Cardiac fibroblast (primary cell): ENCODE measurements around the gene MMP25.

Source experiments
- DNase-seq, 2 donors: peaks; one replicate each; pipeline versions ENCODE4 v3.0.0 to v3.0.0-alpha.2; 2010; ENCODE audit warnings: low read depth in 2 of 2
- H3K4me3 ChIP-seq, 2 donors: replicated peaks in 1 of 2; 1 replicate in 1 of 2; 2 replicates in 1 of 2; pipeline ENCODE4 v1.5.1; 2011; ENCODE audit warnings: low read depth in 2 of 2, low read length in 2 of 2, mild to moderate bottlenecking in 2 of 2, moderate library complexity in 1 of 2
- TF ChIP-seq, protein P1 (sequence below): IDR thresholded peaks from one replicate; pipeline ENCODE4 v1.5.1; 2011; ENCODE audit warnings: low read depth, mild to moderate bottlenecking, low read length, inconsistent platforms

Gene MMP25

DNA sequence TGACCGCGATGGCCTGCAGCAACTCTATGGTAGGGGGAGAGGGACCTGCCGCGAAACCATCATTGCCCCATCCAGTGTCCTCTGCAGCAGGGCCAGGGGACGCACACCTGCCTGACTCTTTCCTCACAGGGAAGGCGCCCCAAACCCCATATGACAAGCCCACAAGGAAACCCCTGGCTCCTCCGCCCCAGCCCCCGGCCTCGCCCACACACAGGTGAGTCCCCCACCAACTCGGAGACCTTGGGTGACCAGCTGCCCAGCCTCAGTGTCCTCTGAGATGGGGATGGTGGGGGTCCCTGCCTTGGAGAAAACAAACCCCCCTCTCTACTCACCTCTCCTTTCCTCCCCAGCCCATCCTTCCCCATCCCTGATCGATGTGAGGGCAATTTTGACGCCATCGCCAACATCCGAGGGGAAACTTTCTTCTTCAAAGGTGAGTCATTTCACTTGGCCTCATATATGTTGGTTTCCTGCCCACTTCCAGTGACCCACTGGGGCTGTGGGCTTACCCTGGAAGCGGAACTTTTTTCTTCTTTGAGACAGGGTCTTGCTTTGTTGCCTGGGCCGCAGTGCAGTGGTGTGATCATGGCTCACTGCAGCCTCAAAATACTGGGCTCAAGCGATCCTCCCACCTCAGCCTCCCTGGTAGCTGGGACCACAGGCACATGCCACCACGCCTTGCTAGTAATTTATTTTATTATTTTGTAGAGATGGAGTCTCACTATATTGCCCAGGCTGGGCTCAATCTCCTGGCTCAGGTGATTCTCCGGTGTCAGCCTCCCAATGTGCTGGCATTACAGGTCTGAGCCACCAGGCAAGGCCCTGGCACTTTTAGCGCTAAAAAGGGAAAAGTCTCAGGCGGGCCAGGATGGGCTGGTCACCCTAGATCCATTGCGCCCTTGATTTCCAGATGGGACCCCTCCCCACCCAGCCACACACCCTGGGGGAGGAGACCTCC lies 11.1 kb downstream of the MMP25 start:
- no peak for DNase-seq
- TF ChIP-seq, protein P1, sequence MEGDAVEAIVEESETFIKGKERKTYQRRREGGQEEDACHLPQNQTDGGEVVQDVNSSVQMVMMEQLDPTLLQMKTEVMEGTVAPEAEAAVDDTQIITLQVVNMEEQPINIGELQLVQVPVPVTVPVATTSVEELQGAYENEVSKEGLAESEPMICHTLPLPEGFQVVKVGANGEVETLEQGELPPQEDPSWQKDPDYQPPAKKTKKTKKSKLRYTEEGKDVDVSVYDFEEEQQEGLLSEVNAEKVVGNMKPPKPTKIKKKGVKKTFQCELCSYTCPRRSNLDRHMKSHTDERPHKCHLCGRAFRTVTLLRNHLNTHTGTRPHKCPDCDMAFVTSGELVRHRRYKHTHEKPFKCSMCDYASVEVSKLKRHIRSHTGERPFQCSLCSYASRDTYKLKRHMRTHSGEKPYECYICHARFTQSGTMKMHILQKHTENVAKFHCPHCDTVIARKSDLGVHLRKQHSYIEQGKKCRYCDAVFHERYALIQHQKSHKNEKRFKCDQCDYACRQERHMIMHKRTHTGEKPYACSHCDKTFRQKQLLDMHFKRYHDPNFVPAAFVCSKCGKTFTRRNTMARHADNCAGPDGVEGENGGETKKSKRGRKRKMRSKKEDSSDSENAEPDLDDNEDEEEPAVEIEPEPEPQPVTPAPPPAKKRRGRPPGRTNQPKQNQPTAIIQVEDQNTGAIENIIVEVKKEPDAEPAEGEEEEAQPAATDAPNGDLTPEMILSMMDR, result no peak
- peak overlapping the region; percentile 8 to 82 for H3K4me3 ChIP-seq

DNA sequence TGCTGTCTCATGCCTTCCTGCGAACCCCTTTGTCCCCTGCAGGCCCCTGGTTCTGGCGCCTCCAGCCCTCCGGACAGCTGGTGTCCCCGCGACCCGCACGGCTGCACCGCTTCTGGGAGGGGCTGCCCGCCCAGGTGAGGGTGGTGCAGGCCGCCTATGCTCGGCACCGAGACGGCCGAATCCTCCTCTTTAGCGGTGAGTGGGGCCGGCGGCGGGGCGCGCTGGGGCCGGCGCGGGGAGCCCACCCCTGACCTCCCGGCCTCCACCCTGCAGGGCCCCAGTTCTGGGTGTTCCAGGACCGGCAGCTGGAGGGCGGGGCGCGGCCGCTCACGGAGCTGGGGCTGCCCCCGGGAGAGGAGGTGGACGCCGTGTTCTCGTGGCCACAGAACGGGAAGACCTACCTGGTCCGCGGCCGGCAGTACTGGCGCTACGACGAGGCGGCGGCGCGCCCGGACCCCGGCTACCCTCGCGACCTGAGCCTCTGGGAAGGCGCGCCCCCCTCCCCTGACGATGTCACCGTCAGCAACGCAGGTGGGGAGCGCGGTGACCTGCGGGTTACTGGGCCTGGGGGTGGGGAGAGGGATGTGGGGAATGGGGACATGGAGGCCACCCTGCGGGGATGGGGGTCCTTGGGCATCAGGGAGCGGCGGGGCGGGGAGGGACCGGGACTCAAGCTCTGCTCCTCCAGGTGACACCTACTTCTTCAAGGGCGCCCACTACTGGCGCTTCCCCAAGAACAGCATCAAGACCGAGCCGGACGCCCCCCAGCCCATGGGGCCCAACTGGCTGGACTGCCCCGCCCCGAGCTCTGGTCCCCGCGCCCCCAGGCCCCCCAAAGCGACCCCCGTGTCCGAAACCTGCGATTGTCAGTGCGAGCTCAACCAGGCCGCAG lies 12.0 kb downstream of the MMP25 start:
- H3K4me3 ChIP-seq, result peak overlapping the region; percentile 82 to 96
- DNase-seq, result peak; percentile 39 to 43
- TF ChIP-seq, protein P1, result no peak

DNA sequence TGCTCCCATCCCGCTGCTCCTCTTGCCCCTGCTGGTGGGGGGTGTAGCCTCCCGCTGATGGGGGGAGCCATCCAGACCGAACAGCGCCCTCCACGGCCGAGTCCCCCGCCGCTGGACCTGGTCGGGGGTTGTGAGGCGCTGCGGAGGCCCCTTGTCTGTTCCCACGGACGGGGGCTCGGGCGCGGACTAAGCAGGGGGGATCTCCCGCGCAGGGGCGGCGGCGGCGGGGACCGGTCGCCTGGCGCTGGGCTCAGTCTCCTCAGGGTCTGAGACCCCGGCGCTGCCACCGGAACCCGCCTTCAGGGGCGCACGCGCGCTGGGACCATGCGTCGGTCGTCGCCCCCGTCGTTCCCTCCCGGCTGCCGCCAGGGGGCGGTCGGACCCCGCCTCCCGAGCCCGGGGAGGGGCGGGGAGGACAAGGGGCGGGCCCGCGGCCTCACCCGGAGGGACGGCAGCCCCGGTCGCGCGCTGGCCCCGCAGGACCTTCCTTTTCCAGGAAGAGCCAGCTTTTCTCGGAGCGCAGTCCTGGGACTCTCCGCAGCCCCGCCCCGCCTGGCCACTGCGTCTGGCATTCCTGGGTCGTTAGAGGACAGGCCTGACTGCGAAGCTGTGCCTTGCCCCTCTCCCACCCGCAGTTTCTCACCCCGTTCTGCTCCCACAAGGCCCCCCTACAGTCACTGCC lies 12.8 kb downstream of the MMP25 start:
- peak overlapping the region; percentile 82 to 96 for H3K4me3 ChIP-seq
- TF ChIP-seq, protein P1, result peak; percentile 46
- peak; percentile 84 to 92 for DNase-seq

DNA sequence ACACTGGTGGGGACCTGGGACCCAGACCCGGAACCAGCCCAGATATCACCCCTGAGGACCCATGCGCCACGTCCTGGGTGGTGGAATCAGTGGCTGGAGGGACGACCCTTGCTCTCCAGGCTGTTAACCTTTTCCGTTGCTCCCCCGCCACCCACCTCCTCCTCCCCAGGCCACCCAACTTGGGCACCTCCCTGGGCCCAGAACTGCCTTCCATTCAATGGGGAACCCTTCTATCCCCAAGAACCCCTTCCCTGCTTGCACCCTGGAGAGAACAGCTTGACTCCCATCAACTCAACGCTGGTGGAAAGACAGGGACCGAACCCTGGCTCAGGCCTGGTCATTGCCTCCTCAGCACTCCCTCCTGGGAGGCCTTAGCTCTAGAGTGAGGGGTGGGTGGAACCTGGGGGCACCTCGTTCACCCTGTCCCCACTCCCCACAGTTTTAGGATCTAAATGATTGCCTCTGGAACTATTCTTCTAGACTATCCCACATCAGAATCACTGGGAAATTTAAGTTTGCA lies 13.4 kb downstream of the MMP25 start:
- no peak for DNase-seq
- TF ChIP-seq, protein P1, result no peak

DNA sequence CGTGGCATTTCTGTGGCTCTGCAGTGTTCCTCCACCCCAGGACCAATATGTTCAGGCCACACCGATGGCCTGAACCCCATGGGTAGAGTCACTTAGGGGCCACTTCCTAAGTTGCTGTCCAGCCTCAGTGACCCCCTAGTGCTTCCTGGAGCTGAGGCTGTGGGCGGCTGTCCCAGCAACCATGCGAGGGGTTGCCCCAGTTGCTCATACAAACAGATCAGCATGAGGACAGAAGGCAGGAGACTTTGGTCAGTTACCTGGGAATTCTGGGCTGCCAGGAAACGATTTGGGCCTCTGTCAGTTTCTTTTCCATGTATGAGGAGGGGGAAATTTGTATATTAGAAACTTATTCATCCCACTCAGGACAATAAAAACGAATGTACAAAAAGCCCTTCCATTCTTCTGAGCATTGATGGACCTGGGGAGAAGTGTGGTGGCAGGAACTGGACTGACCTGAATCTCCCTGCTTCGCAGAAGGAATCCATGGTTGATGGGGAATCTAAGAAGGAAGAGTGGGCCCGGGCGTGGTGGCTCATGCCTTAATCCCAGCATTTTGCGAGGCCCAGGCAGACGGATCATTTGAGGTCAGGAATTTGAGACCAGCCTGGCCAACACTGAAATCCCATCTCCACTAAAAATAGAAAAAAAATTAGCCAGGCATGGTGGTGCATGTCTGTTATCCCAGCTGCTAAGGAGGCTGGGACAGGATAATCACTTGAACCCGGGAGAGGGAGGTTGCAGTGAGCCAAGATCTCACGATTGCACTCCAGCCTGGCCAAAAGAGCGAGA lies 14.2 kb downstream of the MMP25 start:
- no peak overlapping the region for H3K4me3 ChIP-seq
- TF ChIP-seq, protein P1, result no peak
- no peak for DNase-seq

More for the DNA sequence above, 13.4 kb downstream of the MMP25 start:
- peak overlapping the region; percentile 25 to 82 for H3K4me3 ChIP-seq
